CD14-positive monocyte (primary cell): ENCODE results near the gene DRAM1. TPM values are rescaled to one million over a fixed set of nuclear protein-coding genes. Genes with fewer than 3 reads are reported as not detected.
A peak's percentile ranks its signal among the peaks of the same experiment; 100 is the strongest.

Source experiments
- DNase-seq, 3 donors: peaks; one replicate each; pipeline ENCODE4 v3.0.0-alpha.2; 2011 to 2022
- H2AFZ ChIP-seq: 2 replicates; pipeline ENCODE4 v1.6.0; 2012; ENCODE audit warnings: mild to moderate bottlenecking, low read depth, low read length, inconsistent platforms; ENCODE audit not compliant: insufficient read depth, poor library complexity, severe bottlenecking
- H3K27ac ChIP-seq, 2 donors: 1 replicate in 1 of 2; 2 replicates in 1 of 2; pipeline ENCODE4 v1.5.1; 2012 to 2013; ENCODE audit warnings: low read length in 2 of 2, control low read depth in 1 of 2, inconsistent platforms in 1 of 2, low read depth in 1 of 2, mild to moderate bottlenecking in 1 of 2
- H3K27me3 ChIP-seq, 2 donors: one replicate each; pipeline versions ENCODE4 v1.6.0 to v1.6.1; 2011 to 2013; ENCODE audit warnings: low read length in 2 of 2; ENCODE audit not compliant: control insufficient read depth in 2 of 2, insufficient read depth in 2 of 2
- H3K36me3 ChIP-seq, 2 donors: replicated peaks in 1 of 2; 1 replicate in 1 of 2; 2 replicates in 1 of 2; pipeline versions ENCODE4 v1.5.1 to v1.6.1; 2012 to 2013; ENCODE audit warnings: low read length in 2 of 2, control low read depth in 1 of 2, inconsistent platforms in 1 of 2, mild to moderate bottlenecking in 1 of 2; ENCODE audit not compliant: insufficient read depth in 2 of 2, control insufficient read depth in 1 of 2
- H3K4me1 ChIP-seq, 2 donors: 1 replicate in 1 of 2; 2 replicates in 1 of 2; pipeline versions ENCODE4 v1.5.1 to v1.6.1; 2012 to 2013; ENCODE audit warnings: low read length in 2 of 2, control low read depth in 1 of 2, inconsistent platforms in 1 of 2, mild to moderate bottlenecking in 1 of 2, moderate library complexity in 1 of 2; ENCODE audit not compliant: insufficient read depth in 2 of 2, control insufficient read depth in 1 of 2
- H3K4me2 ChIP-seq: replicated peaks from 2 replicates; pipeline ENCODE3; 2012; ENCODE audit warnings: low read length, moderate library complexity, mild to moderate bottlenecking; ENCODE audit not compliant: poor library complexity, severe bottlenecking; ENCODE audit errors: extremely low read depth
- H3K4me3 ChIP-seq, 3 experiments: fragments of 200-600 bp in 1 of 3; sonication (generic) in 1 of 3; replicated peaks in 1 of 3; 1 replicate in 2 of 3; 2 replicates in 1 of 3; pipeline ENCODE4 v1.5.1; 2011 to 2013; ENCODE audit warnings: low read length in 3 of 3, mild to moderate bottlenecking in 3 of 3, control low read depth in 2 of 3, low read depth in 2 of 3, inconsistent platforms in 1 of 3, moderate library complexity in 1 of 3
- H3K79me2 ChIP-seq: 2 replicates; pipeline ENCODE4 v1.6.0; 2012; ENCODE audit warnings: mild to moderate bottlenecking, control low read depth, inconsistent platforms, low read length, moderate library complexity; ENCODE audit not compliant: insufficient read depth
- H3K9ac ChIP-seq: 2 replicates; pipeline ENCODE4 v1.6.0; 2017; ENCODE audit warnings: low read length, mild to moderate bottlenecking; ENCODE audit not compliant: insufficient read depth, poor library complexity, severe bottlenecking
- H3K9me3 ChIP-seq, 2 donors: replicated peaks in 1 of 2; 1 replicate in 1 of 2; 2 replicates in 1 of 2; pipeline versions ENCODE4 v1.5.1 to v1.6.1; 2012 to 2013; ENCODE audit warnings: low read length in 2 of 2, control low read depth in 1 of 2; ENCODE audit not compliant: control insufficient read depth in 1 of 2, insufficient read depth in 1 of 2
- H4K20me1 ChIP-seq: 2 replicates; pipeline ENCODE4 v1.6.0; 2012; ENCODE audit warnings: mild to moderate bottlenecking, low read length, control low read depth, moderate library complexity; ENCODE audit not compliant: insufficient read depth
- H3K27ac Mint-ChIP-seq, 7 donors: one replicate each; pipeline ENCODE4 v1.8.0; 2020; ENCODE audit warnings: mild to moderate bottlenecking in 7 of 7, mixed read lengths in 7 of 7, moderate library complexity in 6 of 7, inconsistent platforms in 2 of 7
- H3K27me3 Mint-ChIP-seq, 3 donors: one replicate each; pipeline ENCODE4 v1.8.0; 2021 to 2022; ENCODE audit warnings: low read depth in 3 of 3, mild to moderate bottlenecking in 3 of 3, mixed read lengths in 3 of 3, moderate library complexity in 3 of 3, inconsistent platforms in 1 of 3
- H3K36me3 Mint-ChIP-seq, 2 donors: one replicate each; pipeline ENCODE4 v1.8.0; 2020; ENCODE audit warnings: mixed read lengths in 2 of 2, inconsistent platforms in 1 of 2, mild to moderate bottlenecking in 1 of 2
- H3K4me1 Mint-ChIP-seq: one replicate; pipeline ENCODE4 v1.8.0; 2020; ENCODE audit warnings: mild to moderate bottlenecking, mixed read lengths
- H3K4me3 Mint-ChIP-seq, 2 donors: one replicate each; pipeline ENCODE4 v1.8.0; 2020; ENCODE audit warnings: mild to moderate bottlenecking in 2 of 2, mixed read lengths in 2 of 2, moderate library complexity in 1 of 2
- H3K9me3 Mint-ChIP-seq, 7 donors: one replicate each; pipeline ENCODE4 v1.8.0; 2020 to 2022; ENCODE audit warnings: mixed read lengths in 7 of 7, mild to moderate bottlenecking in 6 of 7, moderate library complexity in 6 of 7, inconsistent platforms in 2 of 7
- CTCF ChIP-seq: fragments of 200-600 bp; IDR thresholded peaks from one replicate; pipeline ENCODE4 v1.8.0; 2022; ENCODE audit warnings: antibody characterized with exemption, mild to moderate bottlenecking
- WGBS: methylation state at CpG from one replicate; pipeline ENCODE4 v1.1.5; 2013; ENCODE audit warnings: missing lambda C conversion rate; ENCODE audit not compliant: insufficient coverage; 5-methylcytosine and 5-hydroxymethylcytosine counted together
- intact Hi-C, 2 donors: fragments of 100-400 bp; cut with micrococcal nuclease; formaldehyde crosslinking; loops; one replicate each; pipeline versions ENCODE4 v1.15.0 to v1.15.1; 2023
- polyA plus RNA-seq, 3 donors: library from polyadenylated mRNA; depleted of rRNA in 1 of 3; unstranded in 2 of 3; stranded (reverse) in 1 of 3; fragments of 300-500 nt in 2 of 3; fragments of >200 nt in 1 of 3; fragmentation: Illumina TruSeq in 2 of 3; gene quantifications; 1 replicate in 2 of 3; 2 replicates in 1 of 3; pipeline ENCODE4 v1.2.3, GENCODE V29; 2012 to 2021

Gene DRAM1
- polyA plus RNA-seq, 3 donors: 14.0 to 49.7 (median 43.0) TPM

GRCh38 chr12:101941306-101942249 lies 64.2 kb downstream of the DRAM1 start:
- H3K36me3 ChIP-seq: no peaks in the 10 kb centered on the region
- no peaks in the 10 kb centered on the region for H3K9me3 ChIP-seq
- H3K9me3 Mint-ChIP-seq: no peaks in the 10 kb centered on the region
- no peak for DNase-seq
- H3K4me1 ChIP-seq: peaks cover 0 to 6% of the 10 kb centered on the region in 2 donors
- no peaks in the 10 kb centered on the region for H3K36me3 Mint-ChIP-seq
- H3K79me2 ChIP-seq: no peaks in the 10 kb centered on the region
- no peak for TF ChIP-seq CTCF
- no peaks in the 10 kb centered on the region for H4K20me1 ChIP-seq
- no peak overlapping the region for H3K27ac ChIP-seq
- H3K4me2 ChIP-seq: no peak overlapping the region
- H3K4me3 ChIP-seq: no peak overlapping the region
- 100% methylated on average over 1 of the region's 4 CpGs for WGBS
- no peak overlapping the region for H2AFZ ChIP-seq
- peaks cover 0 to 2% (median 1%) of the 10 kb centered on the region in 3 donors for H3K27me3 Mint-ChIP-seq
- H3K4me3 Mint-ChIP-seq: no peak overlapping the region
- intact Hi-C loops: loop anchor here (5.0 to 10.0 kb wide), 2 partner anchors 761 to 763 kb away; no protein-coding TSS in a partner anchor
- peak overlapping the region in 1 of 7 donors; percentile 66 for H3K27ac Mint-ChIP-seq
- peaks cover 10% of the 10 kb centered on the region for H3K4me1 Mint-ChIP-seq
- H3K27me3 ChIP-seq: no peaks in the 10 kb centered on the region
- no peak overlapping the region for H3K9ac ChIP-seq

- peaks cover 0 to 2% (median 1%) of the 10 kb centered on the region in 3 donors for H3K27me3 Mint-ChIP-seq
- intact Hi-C loops: loop anchor here (5.0 to 10.0 kb wide), 2 partner anchors 760 to 763 kb away; no protein-coding TSS in a partner anchor
Observed at GRCh38 chr12:101942250-101942605, 64.8 kb downstream of the DRAM1 start.

More at GRCh38 chr12:101942250-101942605, 64.8 kb downstream of the DRAM1 start:
- Mint-ChIP-seq H3K4me3 (no peak overlapping the region), H3K9me3 (no peaks in the 10 kb centered on the region), H3K36me3 (no peaks in the 10 kb centered on the region), H3K4me1 (peaks cover 10% of the 10 kb centered on the region), H3K27ac (no peak overlapping the region)
- Histone ChIP-seq H3K9me3 (no peaks in the 10 kb centered on the region), H3K36me3 (no peaks in the 10 kb centered on the region), H3K9ac (no peak overlapping the region), H3K4me1 (peaks cover 0 to 6% of the 10 kb centered on the region in 2 donors), H3K4me2 (no peak overlapping the region), H3K27me3 (no peaks in the 10 kb centered on the region), H4K20me1 (no peaks in the 10 kb centered on the region), H3K27ac (no peak overlapping the region), H3K79me2 (no peaks in the 10 kb centered on the region), H3K4me3 (no peak overlapping the region), H2AFZ (no peak overlapping the region)
- no CpG with 5 or more reads among the region's 1 CpG for WGBS
- TF ChIP-seq CTCF: no peak
- no peak for DNase-seq
